GM20000 (cell line): ENCODE data around the gene PDE4A.
A peak's percentile ranks its signal among the peaks of the same experiment; 100 is the strongest.

ENCODE experiments used
- DNase-seq: peaks from one replicate; pipeline ENCODE4 v3.0.0; 2012; ENCODE audit warnings: low spot score
- TF ChIP-seq, protein P1 (sequence below): IDR thresholded peaks from 2 replicates; pipeline ENCODE4 v1.5.1; 2012; ENCODE audit warnings: mild to moderate bottlenecking, control low read depth; ENCODE audit errors: extremely low read depth, missing control alignments

The PDE4A gene

DNA sequence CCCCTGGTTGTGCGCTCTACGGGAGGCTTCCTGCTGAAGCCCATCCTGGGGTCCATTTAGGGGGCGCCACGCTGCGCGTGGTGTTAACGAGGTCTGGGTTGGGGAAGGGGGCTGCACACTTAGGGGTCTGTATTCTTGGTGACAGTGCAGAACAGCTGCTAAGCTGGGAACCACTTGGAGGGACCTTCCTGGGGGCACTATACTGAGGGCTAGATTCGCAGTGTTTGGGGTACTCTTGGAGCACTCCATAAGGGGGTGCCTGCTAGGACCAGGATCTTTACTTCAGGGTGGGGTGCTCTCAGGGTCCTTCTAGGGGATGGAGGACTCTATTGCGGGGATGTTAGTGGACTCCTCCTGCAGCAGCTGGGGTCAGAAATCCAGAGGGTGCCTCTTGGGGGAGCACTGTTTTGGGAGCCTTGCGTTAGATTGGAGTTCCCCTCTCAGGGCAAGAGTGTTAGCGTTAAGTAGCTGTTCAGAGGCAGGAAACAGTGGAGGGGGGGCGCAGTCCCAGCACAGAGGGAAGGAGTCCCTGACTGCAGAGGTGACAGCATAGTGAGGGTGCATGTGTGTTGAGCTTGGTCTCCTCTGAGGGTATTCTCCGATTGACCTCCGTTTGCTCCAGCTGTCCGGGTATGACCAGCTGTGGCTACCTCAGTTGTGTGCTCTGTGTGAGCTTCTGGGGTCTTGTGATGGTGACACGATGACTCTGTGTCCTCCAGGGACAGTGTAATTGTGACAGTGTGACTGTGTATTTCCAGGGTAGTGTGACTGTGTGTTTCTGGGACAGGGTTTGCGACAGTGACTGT, 1.1 kb downstream of the PDE4A start:
- TF ChIP-seq, protein P1, sequence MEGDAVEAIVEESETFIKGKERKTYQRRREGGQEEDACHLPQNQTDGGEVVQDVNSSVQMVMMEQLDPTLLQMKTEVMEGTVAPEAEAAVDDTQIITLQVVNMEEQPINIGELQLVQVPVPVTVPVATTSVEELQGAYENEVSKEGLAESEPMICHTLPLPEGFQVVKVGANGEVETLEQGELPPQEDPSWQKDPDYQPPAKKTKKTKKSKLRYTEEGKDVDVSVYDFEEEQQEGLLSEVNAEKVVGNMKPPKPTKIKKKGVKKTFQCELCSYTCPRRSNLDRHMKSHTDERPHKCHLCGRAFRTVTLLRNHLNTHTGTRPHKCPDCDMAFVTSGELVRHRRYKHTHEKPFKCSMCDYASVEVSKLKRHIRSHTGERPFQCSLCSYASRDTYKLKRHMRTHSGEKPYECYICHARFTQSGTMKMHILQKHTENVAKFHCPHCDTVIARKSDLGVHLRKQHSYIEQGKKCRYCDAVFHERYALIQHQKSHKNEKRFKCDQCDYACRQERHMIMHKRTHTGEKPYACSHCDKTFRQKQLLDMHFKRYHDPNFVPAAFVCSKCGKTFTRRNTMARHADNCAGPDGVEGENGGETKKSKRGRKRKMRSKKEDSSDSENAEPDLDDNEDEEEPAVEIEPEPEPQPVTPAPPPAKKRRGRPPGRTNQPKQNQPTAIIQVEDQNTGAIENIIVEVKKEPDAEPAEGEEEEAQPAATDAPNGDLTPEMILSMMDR: no peak
- DNase-seq: peak; percentile 55

DNA sequence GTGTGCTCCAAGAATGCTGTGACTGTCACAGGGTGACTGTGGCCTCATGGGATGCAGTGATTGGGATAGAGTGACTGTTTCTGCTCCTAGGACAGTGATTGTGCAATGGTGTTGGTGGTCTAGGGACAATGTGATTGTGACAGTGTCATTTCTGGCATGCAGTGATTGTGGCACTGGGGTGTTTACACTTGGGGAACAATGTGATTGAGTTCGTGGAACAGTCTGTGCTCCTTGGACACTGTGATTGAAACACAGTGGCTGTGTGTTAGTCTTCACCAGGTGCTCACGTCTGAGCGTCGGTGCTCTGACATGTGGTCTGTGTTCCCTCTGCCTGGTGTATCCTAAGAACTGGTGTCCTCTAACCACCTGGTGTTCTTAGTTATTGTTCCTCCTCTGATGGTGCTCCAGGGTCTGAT, 1.7 kb downstream of the PDE4A start:
- TF ChIP-seq, protein P1: no peak
- peak; percentile 21 for DNase-seq

DNA sequence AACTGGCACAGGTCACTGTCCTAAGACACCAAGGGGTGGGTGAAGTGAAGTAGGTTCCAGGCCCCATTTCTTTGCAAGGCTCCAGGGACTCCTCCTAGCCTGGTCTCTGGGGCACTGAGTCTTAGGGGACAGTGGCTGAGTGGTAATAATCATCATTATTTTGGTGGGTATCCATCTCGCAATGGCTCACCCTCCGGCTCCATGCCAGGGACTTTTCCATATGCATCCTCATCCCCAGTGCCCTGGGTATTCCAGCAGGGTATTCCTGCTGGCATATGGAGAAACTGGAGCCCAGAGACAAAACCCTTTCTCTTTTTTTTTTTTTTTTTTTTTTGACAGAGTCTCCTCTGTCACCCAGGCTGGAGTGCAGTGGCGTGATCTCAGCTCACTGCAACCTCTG, 2.5 kb downstream of the PDE4A start:
- no peak for DNase-seq
- TF ChIP-seq, protein P1: no peak

DNA sequence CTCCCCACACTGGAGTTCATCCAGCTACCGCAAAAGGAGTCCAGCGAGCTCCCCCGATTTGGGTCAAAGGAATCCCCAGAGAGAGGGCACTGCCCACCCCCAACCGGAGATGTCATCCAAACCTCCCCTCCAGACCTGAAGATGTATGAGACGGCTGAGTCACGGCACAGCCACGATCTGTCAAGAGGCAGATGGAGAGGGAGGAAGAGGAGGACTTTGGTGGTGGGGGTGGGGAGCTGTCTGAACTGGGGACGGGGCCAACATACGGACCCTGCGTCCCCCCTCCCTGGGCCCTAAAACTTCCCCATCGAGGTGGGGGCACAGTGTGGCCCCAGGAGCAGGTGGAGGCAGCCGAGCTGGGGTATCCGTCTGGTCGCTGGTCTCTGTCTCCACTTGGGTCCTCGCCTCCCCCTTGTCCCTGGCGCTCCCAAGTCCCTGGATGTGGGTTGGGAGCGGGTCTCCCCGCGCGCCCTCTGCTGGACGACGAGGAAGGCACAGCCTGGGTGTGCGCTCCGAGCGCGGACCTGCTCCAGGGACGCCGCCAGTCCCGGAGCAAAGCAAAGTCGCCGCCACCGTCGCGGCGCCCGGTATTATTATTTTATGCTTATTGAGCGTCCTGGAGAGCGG, 3.8 kb downstream of the PDE4A start:
- peak; percentile 79 for DNase-seq
- TF ChIP-seq, protein P1: peak; percentile 93

DNA sequence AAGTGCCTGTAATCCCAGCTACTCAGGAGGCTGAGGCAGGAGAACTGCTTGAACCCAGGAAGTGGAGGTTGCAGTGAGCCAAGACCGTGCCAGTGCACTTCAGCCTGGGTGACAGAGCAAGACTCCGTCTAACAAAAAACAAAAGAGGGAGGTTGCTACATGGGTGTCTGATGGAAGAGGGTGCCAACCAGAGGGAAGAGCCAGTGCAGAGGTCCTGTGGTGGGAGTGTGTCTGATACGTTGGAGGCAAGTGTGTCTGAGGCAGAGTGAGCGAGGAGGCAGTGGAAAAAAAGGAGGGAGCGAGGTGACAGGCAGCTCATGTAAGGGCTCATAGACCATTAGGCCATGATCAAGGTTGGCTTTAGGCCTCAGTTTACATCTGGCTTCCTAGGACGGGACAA, 6.8 kb downstream of the PDE4A start:
- DNase-seq: no peak
- TF ChIP-seq, protein P1: no peak

DNA sequence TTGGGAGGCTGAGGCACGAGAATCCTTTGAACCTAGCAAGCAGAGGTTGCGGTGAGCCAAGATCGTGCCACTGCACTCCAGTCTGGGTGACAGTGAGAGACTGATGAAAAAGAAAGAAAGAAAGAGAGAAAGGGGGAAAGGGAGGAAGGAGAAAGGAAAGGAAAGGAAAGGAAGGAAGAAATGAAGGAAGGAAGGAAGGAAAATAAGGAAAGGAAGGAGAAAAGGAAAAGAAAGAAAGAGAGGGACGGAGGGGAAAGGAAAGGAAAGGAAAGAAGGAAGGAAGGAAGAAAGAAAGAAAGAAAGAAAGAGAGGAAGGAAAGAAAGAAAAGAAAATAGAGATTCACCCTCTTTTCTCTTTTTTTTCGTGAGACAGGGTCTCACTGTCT, 8.7 kb downstream of the PDE4A start:
- TF ChIP-seq, protein P1: no peak
- DNase-seq: no peak

DNA sequence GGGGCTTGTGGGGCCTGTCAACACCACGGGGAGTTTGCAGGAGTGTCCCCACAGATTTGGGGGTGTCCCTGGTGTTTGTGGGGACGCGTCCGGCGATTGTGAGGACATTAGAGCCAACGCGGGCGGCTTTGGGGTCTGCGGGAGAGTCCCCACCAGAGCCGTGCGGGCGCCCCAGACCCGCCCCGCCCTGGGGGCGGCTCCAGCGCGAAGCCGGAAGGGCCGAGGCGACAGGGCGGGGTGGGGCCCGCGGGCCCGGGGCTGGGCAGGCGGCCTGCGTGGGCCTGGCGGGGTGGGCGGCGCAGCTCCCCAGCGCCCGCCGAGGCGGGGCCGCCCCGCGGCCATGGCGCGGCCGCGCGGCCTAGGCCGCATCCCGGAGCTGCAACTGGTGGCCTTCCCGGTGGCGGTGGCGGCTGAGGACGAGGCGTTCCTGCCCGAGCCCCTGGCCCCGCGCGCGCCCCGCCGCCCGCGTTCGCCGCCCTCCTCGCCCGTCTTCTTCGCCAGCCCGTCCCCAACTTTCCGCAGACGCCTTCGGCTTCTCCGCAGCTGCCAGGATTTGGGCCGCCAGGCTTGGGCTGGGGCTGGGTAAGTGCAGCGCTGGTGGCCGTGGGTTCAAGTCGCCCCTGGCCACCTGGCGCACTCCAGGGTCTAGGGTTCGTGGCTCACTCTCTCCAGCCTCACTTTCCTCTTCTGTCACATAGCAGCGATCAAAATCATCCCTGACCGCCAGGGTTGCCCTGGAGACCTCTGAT, 10.3 kb downstream of the PDE4A start:
- TF ChIP-seq, protein P1: no peak
- peak; percentile 90 for DNase-seq
